Myometrial cell (primary cell): Measurements from ENCODE around the gene CDC14A. TPM values are rescaled to one million over a fixed set of nuclear protein-coding genes. Genes with fewer than 3 reads are reported as not detected.

ENCODE experiments used
- total RNA-seq: library from RNA; depleted of rRNA; stranded (reverse); fragments of >200 nt; gene quantifications from 2 replicates; pipeline ENCODE4 v1.2.3, GENCODE V29; 2015

Gene CDC14A
- 1.4 and 3.4 TPM in 2 replicates for total RNA-seq

GRCh38 chr1:100352267-100353070, at the start of gene CDC14A:
TSS of gene CDC14A (plus strand) at chr1:100352506. CDS start at chr1:100352955, 449 bp downstream.

Other genes with a start within 250 kb of the CDC14A start
- 1.4 and 2.5 TPM in 2 replicates for gene SASS6, start 219.6 kb upstream of the CDC14A start, total RNA-seq
- gene TRMT13, start 219.3 kb upstream of the CDC14A start, total RNA-seq, result 6.0 and 6.1 TPM in 2 replicates
- gene LRRC39, start 174.2 kb upstream of the CDC14A start, total RNA-seq, result not detected in 2 replicates
- gene DBT, start 102.7 kb upstream of the CDC14A start, total RNA-seq, result 2.9 and 5.8 TPM in 2 replicates
- gene RTCA, start 86.3 kb upstream of the CDC14A start, total RNA-seq, result 29.7 and 35.3 TPM in 2 replicates
- gene GPR88, start 185.6 kb downstream of the CDC14A start, total RNA-seq, result not detected in 2 replicates